SK-N-SH (cell line): ENCODE measurements around the gene TP73. TPM values are rescaled to one million over a fixed set of nuclear protein-coding genes. Genes with fewer than 3 reads are reported as not detected.

ENCODE experiments used
- CTCF ChIA-PET: fragments of 300-600, 350-600 bp; formaldehyde crosslinking; extraction: SDS; loops from one replicate; lab custom pipeline; 2021; lab: Yijun Ruan, JAX
- POLR2A ChIA-PET: fragments of 350-600 bp; sonication (Branson Sonifier 250); formaldehyde crosslinking; extraction: SDS; loops from one replicate; lab custom pipeline; 2020; ENCODE audit warnings: antibody characterized with exemption, inconsistent platforms; lab: Yijun Ruan, JAX
- DNase-seq: peaks from one replicate; pipeline ENCODE4 v3.0.0; 2012
- H2AFZ ChIP-seq: fragments of 200-600 bp; sonication (generic); 2 replicates; pipeline ENCODE4 v1.8.1; 2016; ENCODE audit warnings: antibody characterized with exemption, mild to moderate bottlenecking, low read depth
- H3F3A ChIP-seq: fragments of 200-600 bp; sonication (generic); replicated peaks from 2 replicates; pipeline ENCODE3; 2016; ENCODE audit warnings: antibody characterized with exemption, mild to moderate bottlenecking; ENCODE audit not compliant: insufficient read depth
- H3K27ac ChIP-seq, 2 experiments: fragments of 200-500 bp in 1 of 2; fragments of 200-600 bp in 1 of 2; sonication (Bioruptor generic) in 1 of 2; sonication (generic), shearing (Covaris generic) in 1 of 2; 2 replicates each; pipeline versions ENCODE4 v1.5.1 to v1.6.1; 2014 to 2016; ENCODE audit warnings: low read depth in 2 of 2, inconsistent platforms in 1 of 2, low read length in 1 of 2, mild to moderate bottlenecking in 1 of 2, mixed read lengths in 1 of 2
- H3K27me3 ChIP-seq: fragments of 200-600 bp; sonication (generic), shearing (Covaris generic); 2 replicates; pipeline ENCODE4 v1.6.1; 2016; ENCODE audit warnings: mixed run types; ENCODE audit not compliant: insufficient read depth
- H3K36me3 ChIP-seq, 2 experiments: fragments of 200-500 bp in 1 of 2; fragments of 200-600 bp in 1 of 2; sonication (Bioruptor generic) in 1 of 2; sonication (generic) in 1 of 2; replicated peaks in 1 of 2; 2 replicates each; pipeline versions ENCODE3 to v1.5.1; 2014 to 2016; ENCODE audit warnings: low read length in 1 of 2, mild to moderate bottlenecking in 1 of 2; ENCODE audit not compliant: insufficient read depth in 2 of 2, control insufficient read depth in 1 of 2
- H3K4me1 ChIP-seq, 2 experiments: fragments of 200-500 bp in 1 of 2; fragments of 200-600 bp in 1 of 2; sonication (Bioruptor generic) in 1 of 2; sonication (generic), shearing (Covaris generic) in 1 of 2; 2 replicates each; pipeline versions ENCODE4 v1.5.1 to v1.6.1; 2014 to 2016; ENCODE audit warnings: low read depth in 1 of 2, low read length in 1 of 2, mixed run types in 1 of 2; ENCODE audit not compliant: insufficient read depth in 2 of 2, control insufficient read depth in 1 of 2
- H3K4me2 ChIP-seq: fragments of 200-600 bp; sonication (generic), shearing (Covaris generic); 2 replicates; pipeline ENCODE4 v1.6.1; 2017; ENCODE audit warnings: mixed run types
- H3K4me3 ChIP-seq, 2 experiments: fragments of 200-500 bp in 1 of 2; fragments of 200-600 bp in 1 of 2; sonication (Bioruptor generic) in 1 of 2; sonication (generic), shearing (Covaris generic) in 1 of 2; 2 replicates each; pipeline versions ENCODE4 v1.5.1 to v1.8.1; 2014 to 2016; ENCODE audit warnings: low read depth in 2 of 2, inconsistent platforms in 1 of 2, low read length in 1 of 2, mild to moderate bottlenecking in 1 of 2, mixed read lengths in 1 of 2, moderate library complexity in 1 of 2
- H3K79me2 ChIP-seq: fragments of 200-600 bp; sonication (generic); 2 replicates; pipeline ENCODE4 v1.8.1; 2017; ENCODE audit warnings: mild to moderate bottlenecking; ENCODE audit not compliant: insufficient read depth
- H3K9ac ChIP-seq: fragments of 200-600 bp; sonication (generic); 2 replicates; pipeline ENCODE4 v1.6.1; 2017; ENCODE audit warnings: mixed run types
- H3K9me2 ChIP-seq: fragments of 200-600 bp; sonication (generic); 2 replicates; pipeline ENCODE4 v1.6.1; 2017; ENCODE audit warnings: mixed run types
- H3K9me3 ChIP-seq: fragments of 200-600 bp; sonication (generic); 2 replicates; pipeline ENCODE4 v1.6.1; 2017; ENCODE audit warnings: mixed run types, mild to moderate bottlenecking, moderate library complexity
- H4K20me1 ChIP-seq: fragments of 200-600 bp; sonication (generic); 2 replicates; pipeline ENCODE4 v1.6.1; 2017; ENCODE audit warnings: mild to moderate bottlenecking, mixed run types; ENCODE audit not compliant: insufficient read depth
- ELF1 ChIP-seq: IDR thresholded peaks from 2 replicates; pipeline ENCODE4 v1.4.0; 2012
- EP300 ChIP-seq, 2 experiments: IDR thresholded peaks; 2 replicates each; pipeline versions ENCODE4 v1.4.0 to v1.6.1; 2012; ENCODE audit warnings: borderline replicate concordance in 1 of 2, low read depth in 1 of 2, low read length in 1 of 2
- FOSL2 ChIP-seq: IDR thresholded peaks from 2 replicates; pipeline ENCODE4 v1.4.0; 2012; ENCODE audit warnings: low read depth, mild to moderate bottlenecking, moderate library complexity, borderline replicate concordance
- FOXJ3 ChIP-seq: sonication (generic); formaldehyde crosslinking; IDR thresholded peaks from 2 replicates; pipeline ENCODE4 v1.5.1; 2020; ENCODE audit warnings: mild to moderate bottlenecking, missing genetic modification reagents
- FOXM1 ChIP-seq: IDR thresholded peaks from 2 replicates; pipeline ENCODE4 v1.4.0; 2012; ENCODE audit warnings: low read depth, mild to moderate bottlenecking
- GABPA ChIP-seq: IDR thresholded peaks from 2 replicates; pipeline ENCODE4 v1.4.0; 2012; ENCODE audit warnings: low read depth, mild to moderate bottlenecking
- JUND ChIP-seq: IDR thresholded peaks from 2 replicates; pipeline ENCODE4 v1.4.0; 2012
- MAX ChIP-seq: IDR thresholded peaks from 2 replicates; pipeline ENCODE4 v1.4.0; 2012; ENCODE audit warnings: low read depth
- MXI1 ChIP-seq: IDR thresholded peaks from 2 replicates; pipeline ENCODE4 v1.6.1; 2012; ENCODE audit warnings: mild to moderate bottlenecking, low read depth, low read length, improper control_type of control experiment
- RCOR1 ChIP-seq: fragments of 150-350 bp; IDR thresholded peaks from 2 replicates; pipeline ENCODE4 v1.6.1; 2017; ENCODE audit warnings: antibody characterized with exemption, low read length
- RFX5 ChIP-seq: IDR thresholded peaks from 2 replicates; pipeline ENCODE4 v1.6.1; 2012; ENCODE audit warnings: mild to moderate bottlenecking, improper control_type of control experiment, low read length
- SMC3 ChIP-seq: IDR thresholded peaks from 2 replicates; pipeline ENCODE4 v1.6.1; 2012; ENCODE audit warnings: low read depth, low read length, improper control_type of control experiment
- TAF1 ChIP-seq: IDR thresholded peaks from 2 replicates; pipeline ENCODE4 v1.6.1; 2012; ENCODE audit warnings: low read depth, mild to moderate bottlenecking, low read length, moderate library complexity, borderline replicate concordance
- YY1 ChIP-seq: IDR thresholded peaks from 2 replicates; pipeline ENCODE4 v1.4.0; 2012; ENCODE audit warnings: low read depth, mild to moderate bottlenecking
- WGBS: methylation state at CpG from one replicate; pipeline ENCODE4 v1.1.6; 2017; ENCODE audit warnings: low lambda C conversion rate; 5-methylcytosine and 5-hydroxymethylcytosine counted together
- polyA plus RNA-seq, 3 experiments: library from polyadenylated mRNA; depleted of rRNA; stranded (reverse); fragments of >200 nt; gene quantifications; 2 replicates each; pipeline ENCODE4 v1.2.3, GENCODE V29; 2012
- TF ChIP-seq, protein P1 (sequence below): IDR thresholded peaks from 2 replicates; pipeline ENCODE4 v1.4.0; 2012; ENCODE audit warnings: low read depth, borderline replicate concordance
- TF ChIP-seq, protein P2 (sequence below): IDR thresholded peaks from 2 replicates; pipeline ENCODE4 v1.4.0; 2012; ENCODE audit warnings: low read depth, borderline replicate concordance

The TP73 gene
- polyA plus RNA-seq, 1 of the 3 experiments (the other 2 are of a cell fraction) = 0.64 TPM

DNA sequence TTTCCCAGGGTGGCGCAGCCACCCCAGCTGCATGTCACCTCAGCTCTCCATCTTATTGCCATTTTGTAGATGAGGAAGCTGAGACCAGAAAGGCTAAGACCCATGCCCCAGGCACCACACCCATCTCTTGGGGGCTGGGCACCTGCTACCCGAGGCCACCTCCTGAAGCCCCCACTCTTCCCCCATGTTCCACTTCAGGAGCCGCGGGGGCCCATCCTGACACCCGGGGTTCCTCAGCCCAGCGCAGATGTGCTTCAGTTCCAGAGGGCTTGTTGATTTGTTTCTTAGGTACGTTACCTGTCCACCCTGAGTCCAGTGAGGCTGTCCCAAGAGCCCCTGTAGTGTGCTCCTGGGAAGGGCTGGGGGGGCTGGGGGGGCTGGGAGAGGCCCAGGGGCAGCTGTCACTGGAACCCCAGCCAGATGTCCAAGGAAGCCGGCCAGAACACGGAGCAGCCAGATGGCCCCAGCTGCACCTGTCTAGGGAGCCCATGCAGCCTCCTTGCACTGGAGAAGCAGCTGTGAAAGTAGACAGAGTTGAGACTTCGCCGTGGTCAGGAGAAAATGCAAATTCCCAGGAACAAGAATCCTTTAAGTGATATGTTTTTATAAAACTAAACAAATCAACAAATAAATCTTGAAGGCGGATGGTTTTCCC lies 82.8 kb downstream of the TP73 start:
- no peaks in the 10 kb centered on the region for H3F3A ChIP-seq
- H3K27me3 ChIP-seq = no peaks in the 10 kb centered on the region
- no peaks in the 10 kb centered on the region for H4K20me1 ChIP-seq
- CTCF ChIA-PET = interaction anchor here (1.0 to 4.3 kb wide), 5 partner anchors 8 to 282 kb away, joined by 3 to 21 read pairs (median 3); no protein-coding TSS in a partner anchor
- H3K9ac ChIP-seq = no peak overlapping the region
- no peaks in the 10 kb centered on the region for H3K79me2 ChIP-seq
- no peaks in the 10 kb centered on the region for H3K9me3 ChIP-seq
- peaks cover 3 to 39% of the 10 kb centered on the region in 2 experiments for H3K36me3 ChIP-seq
- H3K9me2 ChIP-seq = no peaks in the 10 kb centered on the region
- 96% methylated on average over 8 of the region's 12 CpGs for WGBS
- no peak overlapping the region for H3K4me3 ChIP-seq
- H3K27ac ChIP-seq = no peak overlapping the region; a peak in 1 of 4 replicates
- POLR2A ChIA-PET = interaction anchor here (1.0 kb wide), 1 partner anchor 1816 kb away, joined by 3 read pairs; the partner anchor contains the start of gene TMEM52
- DNase-seq = no peak
- no peak overlapping the region for H3K4me2 ChIP-seq
- H2AFZ ChIP-seq = no peak overlapping the region
- no peak for TF ChIP-seq EP300 (IDR thresholded peaks at IDR 0.05; ENCODE audit: borderline replicate concordance in 1 of 2, low read depth in 1 of 2, low read length in 1 of 2)
- no peak for TF ChIP-seq MAX
- no peak for TF ChIP-seq YY1
- no peak for TF ChIP-seq RFX5
- TF ChIP-seq, protein P1, sequence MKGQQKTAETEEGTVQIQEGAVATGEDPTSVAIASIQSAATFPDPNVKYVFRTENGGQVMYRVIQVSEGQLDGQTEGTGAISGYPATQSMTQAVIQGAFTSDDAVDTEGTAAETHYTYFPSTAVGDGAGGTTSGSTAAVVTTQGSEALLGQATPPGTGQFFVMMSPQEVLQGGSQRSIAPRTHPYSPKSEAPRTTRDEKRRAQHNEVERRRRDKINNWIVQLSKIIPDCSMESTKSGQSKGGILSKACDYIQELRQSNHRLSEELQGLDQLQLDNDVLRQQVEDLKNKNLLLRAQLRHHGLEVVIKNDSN = no peak
- TF ChIP-seq JUND = no peak
- no peak for TF ChIP-seq MXI1
- TF ChIP-seq TAF1 = no peak
- no peak for TF ChIP-seq GABPA
- TF ChIP-seq ELF1 = no peak
- TF ChIP-seq SMC3 = no peak
- TF ChIP-seq RCOR1 = no peak
- peaks cover 0 to 24% of the 10 kb centered on the region in 2 experiments; a peak in 1 of 4 replicates for H3K4me1 ChIP-seq

GRCh38 chr1:3735688-3736087 lies 83.4 kb downstream of the TP73 start:
- no peaks in the 10 kb centered on the region for H4K20me1 ChIP-seq
- H3K4me1 ChIP-seq = peaks cover 0 to 24% of the 10 kb centered on the region in 2 experiments; a peak in 1 of 4 replicates
- ChIA-PET CTCF (interaction anchor here (1.0 to 4.3 kb wide), 4 partner anchors 9 to 283 kb away, joined by 3 to 21 read pairs (median 4); no protein-coding TSS in a partner anchor), POLR2A (no interaction called here)
- DNase-seq = no peak
- H3K27me3 ChIP-seq = no peaks in the 10 kb centered on the region
- peaks cover 7 to 39% of the 10 kb centered on the region in 2 experiments for H3K36me3 ChIP-seq
- H3K4me2 ChIP-seq = no peak overlapping the region
- H2AFZ ChIP-seq = no peak overlapping the region
- H3K9ac ChIP-seq = no peak overlapping the region
- WGBS = 83% methylated on average over 8 of the region's 13 CpGs
- no peak overlapping the region for H3K4me3 ChIP-seq
- no peaks in the 10 kb centered on the region for H3K79me2 ChIP-seq
- H3K9me2 ChIP-seq = no peaks in the 10 kb centered on the region
- no peaks in the 10 kb centered on the region for H3K9me3 ChIP-seq
- H3F3A ChIP-seq = no peaks in the 10 kb centered on the region
- TF ChIP-seq FOXM1 (no peak), FOSL2 (no peak), FOXJ3 (CRISPR knock-in tag) (no peak), MAX (no peak), JUND (no peak), SMC3 (no peak)
- TF ChIP-seq, protein P2, sequence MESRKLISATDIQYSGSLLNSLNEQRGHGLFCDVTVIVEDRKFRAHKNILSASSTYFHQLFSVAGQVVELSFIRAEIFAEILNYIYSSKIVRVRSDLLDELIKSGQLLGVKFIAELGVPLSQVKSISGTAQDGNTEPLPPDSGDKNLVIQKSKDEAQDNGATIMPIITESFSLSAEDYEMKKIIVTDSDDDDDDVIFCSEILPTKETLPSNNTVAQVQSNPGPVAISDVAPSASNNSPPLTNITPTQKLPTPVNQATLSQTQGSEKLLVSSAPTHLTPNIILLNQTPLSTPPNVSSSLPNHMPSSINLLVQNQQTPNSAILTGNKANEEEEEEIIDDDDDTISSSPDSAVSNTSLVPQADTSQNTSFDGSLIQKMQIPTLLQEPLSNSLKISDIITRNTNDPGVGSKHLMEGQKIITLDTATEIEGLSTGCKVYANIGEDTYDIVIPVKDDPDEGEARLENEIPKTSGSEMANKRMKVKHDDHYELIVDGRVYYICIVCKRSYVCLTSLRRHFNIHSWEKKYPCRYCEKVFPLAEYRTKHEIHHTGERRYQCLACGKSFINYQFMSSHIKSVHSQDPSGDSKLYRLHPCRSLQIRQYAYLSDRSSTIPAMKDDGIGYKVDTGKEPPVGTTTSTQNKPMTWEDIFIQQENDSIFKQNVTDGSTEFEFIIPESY = no peak
- H3K27ac ChIP-seq = peak overlapping the region in 1 of 2 experiments; percentile 3; a peak in 2 of 4 replicates
